Naive B cell (primary cell): ENCODE measurements around the gene RYR2. TPM values are rescaled to one million over a fixed set of nuclear protein-coding genes. Genes with fewer than 3 reads are reported as not detected.

ENCODE experiments used
- ATAC-seq, 2 donors: fragments of 150-1000 bp; cut with Tn5 transposase; 2 replicates each; pipeline ENCODE4 v1.10.0; 2021; ENCODE audit warnings: low read depth in 2 of 2, mild to moderate bottlenecking in 2 of 2, moderate library complexity in 2 of 2
- DNase-seq: peaks from one replicate; pipeline ENCODE4 v3.0.0; 2022
- H3K27ac Mint-ChIP-seq, 6 donors: one replicate each; pipeline ENCODE4 v1.8.0; 2020 to 2022; ENCODE audit warnings: mild to moderate bottlenecking in 6 of 6, mixed read lengths in 6 of 6, moderate library complexity in 5 of 6, inconsistent platforms in 2 of 6
- H3K27me3 Mint-ChIP-seq, 3 donors: one replicate each; pipeline ENCODE4 v1.8.0; 2021 to 2022; ENCODE audit warnings: mixed read lengths in 3 of 3, mild to moderate bottlenecking in 1 of 3
- H3K36me3 Mint-ChIP-seq, 2 donors: one replicate each; pipeline ENCODE4 v1.8.0; 2020 to 2022; ENCODE audit warnings: mixed read lengths in 2 of 2, inconsistent platforms in 1 of 2, mild to moderate bottlenecking in 1 of 2
- H3K4me1 Mint-ChIP-seq, 3 donors: one replicate each; pipeline ENCODE4 v1.8.0; 2020 to 2022; ENCODE audit warnings: mixed read lengths in 3 of 3, inconsistent platforms in 1 of 3, mild to moderate bottlenecking in 1 of 3, moderate library complexity in 1 of 3
- H3K4me3 Mint-ChIP-seq, 8 donors: one replicate each; pipeline ENCODE4 v1.8.0; 2020 to 2022; ENCODE audit warnings: mild to moderate bottlenecking in 8 of 8, mixed read lengths in 8 of 8, moderate library complexity in 8 of 8, inconsistent platforms in 2 of 8
- H3K9me3 Mint-ChIP-seq, 7 donors: one replicate each; pipeline ENCODE4 v1.8.0; 2020 to 2022; ENCODE audit warnings: mixed read lengths in 7 of 7, mild to moderate bottlenecking in 5 of 7, inconsistent platforms in 2 of 7, moderate library complexity in 1 of 7
- polyA plus RNA-seq, 6 donors: library from polyadenylated mRNA; unstranded; fragments of 300-500 nt; fragmentation: Illumina TruSeq; gene quantifications; one replicate each; pipeline ENCODE4 v1.2.3, GENCODE V29; 2021; ENCODE audit warnings: low read depth in 6 of 6

The RYR2 gene
- polyA plus RNA-seq, 6 donors from 2014 or later, result 0.09 TPM; not detected in 5

GRCh38 chr1:237211031-237211430, 169.0 kb downstream of the RYR2 start:
- Mint-ChIP-seq H3K4me1 (no peaks in the 10 kb centered on the region), H3K36me3 (no peaks in the 10 kb centered on the region), H3K27ac (no peak overlapping the region), H3K27me3 (no peaks in the 10 kb centered on the region), H3K4me3 (no peak overlapping the region), H3K9me3 (peaks cover 0 to 4% (median 0%) of the 10 kb centered on the region in 7 donors)
- no peak for ATAC-seq
- DNase-seq, result no peak

GRCh38 chr1:237211540-237211939, 169.6 kb downstream of the RYR2 start:
- Mint-ChIP-seq H3K4me3 (no peak overlapping the region), H3K9me3 (peaks cover 0 to 4% (median 0%) of the 10 kb centered on the region in 7 donors), H3K27me3 (no peaks in the 10 kb centered on the region), H3K27ac (no peak overlapping the region), H3K36me3 (no peaks in the 10 kb centered on the region), H3K4me1 (no peaks in the 10 kb centered on the region)
- DNase-seq (no peak), ATAC-seq (no peak)

- Mint-ChIP-seq H3K27me3 (peaks cover 0 to 10% (median 0%) of the 10 kb centered on the region in 3 donors), H3K27ac (no peak overlapping the region), H3K4me3 (no peak overlapping the region), H3K9me3 (peaks cover 0 to 4% (median 0%) of the 10 kb centered on the region in 7 donors), H3K36me3 (no peaks in the 10 kb centered on the region), H3K4me1 (no peaks in the 10 kb centered on the region)
- ATAC-seq, result no peak
- DNase-seq, result no peak
Observed at GRCh38 chr1:237219751-237220642, 178.0 kb downstream of the RYR2 start.

GRCh38 chr1:237223419-237223818, 181.4 kb downstream of the RYR2 start:
- Mint-ChIP-seq H3K27ac (no peak overlapping the region), H3K9me3 (peaks cover 0 to 4% (median 0%) of the 10 kb centered on the region in 7 donors), H3K36me3 (no peaks in the 10 kb centered on the region), H3K4me3 (no peak overlapping the region), H3K27me3 (peaks cover 0 to 4% (median 0%) of the 10 kb centered on the region in 3 donors), H3K4me1 (no peaks in the 10 kb centered on the region)
- ATAC-seq (no peak), DNase-seq (no peak)

- no peak overlapping the region for H3K27ac Mint-ChIP-seq
Observed at GRCh38 chr1:237226177-237226944, 184.4 kb downstream of the RYR2 start.

GRCh38 chr1:237227476-237227875, 185.5 kb downstream of the RYR2 start:
- H3K27me3 Mint-ChIP-seq, result no peaks in the 10 kb centered on the region
- no peak for ATAC-seq
- no peak overlapping the region for H3K27ac Mint-ChIP-seq

More at GRCh38 chr1:237226177-237226944, 184.4 kb downstream of the RYR2 start:
- Mint-ChIP-seq H3K9me3 (peaks cover 0 to 6% (median 0%) of the 10 kb centered on the region in 7 donors), H3K4me3 (no peak overlapping the region), H3K4me1 (no peaks in the 10 kb centered on the region), H3K36me3 (no peaks in the 10 kb centered on the region), H3K27me3 (no peaks in the 10 kb centered on the region)
- ATAC-seq (no peak), DNase-seq (no peak)

GRCh38 chr1:237228421-237228820, 186.4 kb downstream of the RYR2 start:
- H3K27me3 Mint-ChIP-seq, result no peaks in the 10 kb centered on the region
- H3K4me1 Mint-ChIP-seq, result no peaks in the 10 kb centered on the region
- no peaks in the 10 kb centered on the region for H3K36me3 Mint-ChIP-seq
- H3K27ac Mint-ChIP-seq, result no peak overlapping the region
- DNase-seq (no peak), ATAC-seq (no peak)
- H3K9me3 Mint-ChIP-seq, result peaks cover 0 to 6% (median 0%) of the 10 kb centered on the region in 7 donors
- no peak overlapping the region for H3K4me3 Mint-ChIP-seq

More at GRCh38 chr1:237227476-237227875, 185.5 kb downstream of the RYR2 start:
- Mint-ChIP-seq H3K9me3 (peaks cover 0 to 6% (median 0%) of the 10 kb centered on the region in 7 donors), H3K36me3 (no peaks in the 10 kb centered on the region), H3K4me3 (no peak overlapping the region), H3K4me1 (no peaks in the 10 kb centered on the region)
- no peak for DNase-seq

- H3K9me3 Mint-ChIP-seq, result peaks cover 0 to 6% (median 0%) of the 10 kb centered on the region in 7 donors
- no peak overlapping the region for H3K4me3 Mint-ChIP-seq
- H3K36me3 Mint-ChIP-seq, result no peaks in the 10 kb centered on the region
- ATAC-seq, result no peak
- no peak overlapping the region for H3K27ac Mint-ChIP-seq
- DNase-seq, result no peak
- H3K4me1 Mint-ChIP-seq, result no peaks in the 10 kb centered on the region
- H3K27me3 Mint-ChIP-seq, result no peaks in the 10 kb centered on the region
Observed at GRCh38 chr1:237229333-237229732, 187.3 kb downstream of the RYR2 start.

- Mint-ChIP-seq H3K4me3 (no peak overlapping the region), H3K27me3 (peaks cover 0 to under 1% (median 0%) of the 10 kb centered on the region in 3 donors), H3K4me1 (no peaks in the 10 kb centered on the region), H3K36me3 (no peaks in the 10 kb centered on the region), H3K27ac (no peak overlapping the region), H3K9me3 (peaks cover 0 to 3% (median 0%) of the 10 kb centered on the region in 7 donors)
- ATAC-seq (no peak), DNase-seq (no peak)
Observed at GRCh38 chr1:237232501-237232900, 190.5 kb downstream of the RYR2 start.

GRCh38 chr1:237235091-237235490, 193.1 kb downstream of the RYR2 start:
- DNase-seq, result no peak
- Mint-ChIP-seq H3K27me3 (peaks cover 0 to 7% (median 0%) of the 10 kb centered on the region in 3 donors), H3K27ac (no peak overlapping the region), H3K36me3 (peaks cover 0 to 6% of the 10 kb centered on the region in 2 donors), H3K9me3 (peaks cover 0 to 5% (median 0%) of the 10 kb centered on the region in 7 donors), H3K4me3 (no peak overlapping the region), H3K4me1 (peaks cover 0 to 3% (median 0%) of the 10 kb centered on the region in 3 donors)
- no peak for ATAC-seq

GRCh38 chr1:237237721-237238120, 195.7 kb downstream of the RYR2 start:
- H3K9me3 Mint-ChIP-seq, result peaks cover 0 to 5% (median 0%) of the 10 kb centered on the region in 7 donors
- ATAC-seq (no peak), DNase-seq (no peak)
- H3K4me3 Mint-ChIP-seq, result no peak overlapping the region
- peaks cover 0 to 6% of the 10 kb centered on the region in 2 donors for H3K36me3 Mint-ChIP-seq
- peaks cover 0 to 3% (median 0%) of the 10 kb centered on the region in 3 donors for H3K4me1 Mint-ChIP-seq
- H3K27me3 Mint-ChIP-seq, result peaks cover 0 to 7% (median 0%) of the 10 kb centered on the region in 3 donors
- no peak overlapping the region for H3K27ac Mint-ChIP-seq

GRCh38 chr1:237239248-237239647, 197.3 kb downstream of the RYR2 start:
- peaks cover 0 to 3% (median 0%) of the 10 kb centered on the region in 3 donors for H3K4me1 Mint-ChIP-seq
- H3K27me3 Mint-ChIP-seq, result peaks cover 0 to 7% (median 0%) of the 10 kb centered on the region in 3 donors
- ATAC-seq (no peak), DNase-seq (no peak)
- peaks cover 0 to 5% (median 1%) of the 10 kb centered on the region in 7 donors for H3K9me3 Mint-ChIP-seq
- H3K36me3 Mint-ChIP-seq, result peaks cover 0 to 6% of the 10 kb centered on the region in 2 donors
- no peak overlapping the region for H3K27ac Mint-ChIP-seq
- H3K4me3 Mint-ChIP-seq, result no peak overlapping the region

GRCh38 chr1:237241038-237241437, 199.1 kb downstream of the RYR2 start:
- Mint-ChIP-seq H3K4me1 (peaks cover 0 to 3% (median 0%) of the 10 kb centered on the region in 3 donors), H3K36me3 (peaks cover 0 to 6% of the 10 kb centered on the region in 2 donors), H3K4me3 (no peak overlapping the region), H3K9me3 (peaks cover 0 to 5% (median 1%) of the 10 kb centered on the region in 7 donors), H3K27ac (no peak overlapping the region), H3K27me3 (peaks cover 0 to 7% (median 0%) of the 10 kb centered on the region in 3 donors)
- no peak for ATAC-seq
- DNase-seq, result no peak
